Stimulated activated CD4-positive, alpha-beta T cell treated with anti-CD3 and anti-CD28 coated beads, Interleukin-4, amount 100 ng/mL, for 24 hours (primary cell): ENCODE results near the gene SMYD3.
"Not testable (repeated sequence)": the region's sequence is repeated elsewhere in the genome, so short reads cannot be mapped to it uniquely, and the experiment has no call there.

ENCODE experiments used
- DNase-seq: peaks from one replicate; pipeline ENCODE4 v3.0.0-alpha.2; 2020

Gene SMYD3

GRCh38 chr1:245740336-245740735, 766.7 kb downstream of the SMYD3 start:
- DNase-seq: not testable (repeated sequence)

GRCh38 chr1:245730801-245731200, 776.3 kb downstream of the SMYD3 start:
- DNase-seq: no peak

- DNase-seq: not testable (repeated sequence)
Observed at GRCh38 chr1:245728035-245728434, 779.0 kb downstream of the SMYD3 start.

GRCh38 chr1:245721488-245721887, 785.6 kb downstream of the SMYD3 start:
- no peak for DNase-seq

- no peak for DNase-seq
Observed at GRCh38 chr1:245718951-245719350, 788.1 kb downstream of the SMYD3 start.

- DNase-seq: no peak
Observed at GRCh38 chr1:245718123-245718522, 789.0 kb downstream of the SMYD3 start.

- DNase-seq: no peak
Observed at GRCh38 chr1:245717611-245718010, 789.5 kb downstream of the SMYD3 start.

GRCh38 chr1:245716561-245716960, 790.5 kb downstream of the SMYD3 start:
- no peak for DNase-seq

GRCh38 chr1:245715970-245716369, 791.1 kb downstream of the SMYD3 start:
- no peak for DNase-seq

- no peak for DNase-seq
Observed at GRCh38 chr1:245715291-245715701, 791.8 kb downstream of the SMYD3 start.

- not testable (repeated sequence) for DNase-seq
Observed at GRCh38 chr1:245714027-245714426, 793.1 kb downstream of the SMYD3 start.

GRCh38 chr1:245710961-245711903, 795.8 kb downstream of the SMYD3 start:
- DNase-seq: no peak

GRCh38 chr1:245707941-245708340, 799.1 kb downstream of the SMYD3 start:
- DNase-seq: no peak

- DNase-seq: no peak
Observed at GRCh38 chr1:245704765-245705164, 802.3 kb downstream of the SMYD3 start.

- DNase-seq: no peak
Observed at GRCh38 chr1:245704341-245704740, 802.7 kb downstream of the SMYD3 start.

GRCh38 chr1:245702346-245702745, 804.7 kb downstream of the SMYD3 start:
- no peak for DNase-seq

GRCh38 chr1:245701631-245702030, 805.4 kb downstream of the SMYD3 start:
- DNase-seq: no peak

GRCh38 chr1:245700631-245701030, 806.4 kb downstream of the SMYD3 start:
- DNase-seq: no peak
